ENCODE data around the gene FBXO34.

DNA sequence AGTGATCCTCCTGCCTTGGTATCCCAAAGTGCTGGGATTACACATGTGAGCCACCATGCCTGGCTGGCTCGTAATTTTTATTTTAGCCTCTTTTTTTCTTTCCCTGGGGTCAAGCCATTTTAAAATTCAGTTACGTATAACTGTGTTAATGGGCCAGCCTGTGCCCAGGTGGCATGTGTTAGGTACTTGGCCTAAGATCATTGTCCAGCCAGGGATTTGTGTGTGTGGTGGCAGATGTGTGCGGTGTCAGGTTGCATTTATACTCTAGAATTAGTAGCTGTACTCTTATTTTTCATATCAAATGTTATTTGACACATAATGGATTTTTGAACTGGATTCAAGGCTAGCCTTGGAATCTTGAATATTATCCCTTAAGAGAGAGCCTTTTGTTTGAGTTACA lies 69.3 kb downstream of the FBXO34 start:
- TF ChIP-seq, protein P1, sequence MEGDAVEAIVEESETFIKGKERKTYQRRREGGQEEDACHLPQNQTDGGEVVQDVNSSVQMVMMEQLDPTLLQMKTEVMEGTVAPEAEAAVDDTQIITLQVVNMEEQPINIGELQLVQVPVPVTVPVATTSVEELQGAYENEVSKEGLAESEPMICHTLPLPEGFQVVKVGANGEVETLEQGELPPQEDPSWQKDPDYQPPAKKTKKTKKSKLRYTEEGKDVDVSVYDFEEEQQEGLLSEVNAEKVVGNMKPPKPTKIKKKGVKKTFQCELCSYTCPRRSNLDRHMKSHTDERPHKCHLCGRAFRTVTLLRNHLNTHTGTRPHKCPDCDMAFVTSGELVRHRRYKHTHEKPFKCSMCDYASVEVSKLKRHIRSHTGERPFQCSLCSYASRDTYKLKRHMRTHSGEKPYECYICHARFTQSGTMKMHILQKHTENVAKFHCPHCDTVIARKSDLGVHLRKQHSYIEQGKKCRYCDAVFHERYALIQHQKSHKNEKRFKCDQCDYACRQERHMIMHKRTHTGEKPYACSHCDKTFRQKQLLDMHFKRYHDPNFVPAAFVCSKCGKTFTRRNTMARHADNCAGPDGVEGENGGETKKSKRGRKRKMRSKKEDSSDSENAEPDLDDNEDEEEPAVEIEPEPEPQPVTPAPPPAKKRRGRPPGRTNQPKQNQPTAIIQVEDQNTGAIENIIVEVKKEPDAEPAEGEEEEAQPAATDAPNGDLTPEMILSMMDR (IDR thresholded peaks at IDR 0.05), result no peak
- no peak for TF ChIP-seq POLR2A (IDR thresholded peaks at IDR 0.05)

All from thyroid gland (tissue), 4 donors.